ENCODE results near the gene CRYBG2.
"Not testable (repeated sequence)": the region's sequence is repeated elsewhere in the genome, so short reads cannot be mapped to it uniquely, and the experiment has no call there.

The CRYBG2 gene

DNA sequence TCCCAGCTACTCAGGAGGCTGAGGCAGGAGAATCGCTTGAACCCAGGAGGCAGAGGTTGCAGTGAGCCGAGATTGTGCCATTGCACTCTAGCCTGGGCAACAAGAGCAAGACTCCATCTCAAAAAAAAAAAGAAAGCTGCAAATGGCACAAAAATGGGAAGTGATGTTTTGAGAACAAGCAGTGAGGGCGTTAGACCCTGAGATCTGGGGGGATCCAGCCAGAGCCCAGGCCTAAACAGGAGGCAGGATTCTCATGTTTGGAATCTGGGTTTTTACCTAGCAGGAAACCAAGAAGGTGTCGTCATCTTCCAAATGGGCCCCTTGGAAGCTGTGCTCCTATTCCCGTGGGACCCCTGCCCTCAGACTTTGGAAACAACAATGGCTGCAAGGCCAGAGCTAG, 61.2 kb downstream of the CRYBG2 start:
- not testable (repeated sequence) for DNase-seq

GRCh38 chr1:26291939-26292338, 62.0 kb downstream of the CRYBG2 start:
- no peak for DNase-seq

- DNase-seq, result no peak
Measured at GRCh38 chr1:26291433-26291832, 62.5 kb downstream of the CRYBG2 start.

- DNase-seq, result no peak
Measured at GRCh38 chr1:26290882-26291261, 63.1 kb downstream of the CRYBG2 start.

- no peak for DNase-seq
Measured at GRCh38 chr1:26290122-26290881, 63.6 kb downstream of the CRYBG2 start.

DNA sequence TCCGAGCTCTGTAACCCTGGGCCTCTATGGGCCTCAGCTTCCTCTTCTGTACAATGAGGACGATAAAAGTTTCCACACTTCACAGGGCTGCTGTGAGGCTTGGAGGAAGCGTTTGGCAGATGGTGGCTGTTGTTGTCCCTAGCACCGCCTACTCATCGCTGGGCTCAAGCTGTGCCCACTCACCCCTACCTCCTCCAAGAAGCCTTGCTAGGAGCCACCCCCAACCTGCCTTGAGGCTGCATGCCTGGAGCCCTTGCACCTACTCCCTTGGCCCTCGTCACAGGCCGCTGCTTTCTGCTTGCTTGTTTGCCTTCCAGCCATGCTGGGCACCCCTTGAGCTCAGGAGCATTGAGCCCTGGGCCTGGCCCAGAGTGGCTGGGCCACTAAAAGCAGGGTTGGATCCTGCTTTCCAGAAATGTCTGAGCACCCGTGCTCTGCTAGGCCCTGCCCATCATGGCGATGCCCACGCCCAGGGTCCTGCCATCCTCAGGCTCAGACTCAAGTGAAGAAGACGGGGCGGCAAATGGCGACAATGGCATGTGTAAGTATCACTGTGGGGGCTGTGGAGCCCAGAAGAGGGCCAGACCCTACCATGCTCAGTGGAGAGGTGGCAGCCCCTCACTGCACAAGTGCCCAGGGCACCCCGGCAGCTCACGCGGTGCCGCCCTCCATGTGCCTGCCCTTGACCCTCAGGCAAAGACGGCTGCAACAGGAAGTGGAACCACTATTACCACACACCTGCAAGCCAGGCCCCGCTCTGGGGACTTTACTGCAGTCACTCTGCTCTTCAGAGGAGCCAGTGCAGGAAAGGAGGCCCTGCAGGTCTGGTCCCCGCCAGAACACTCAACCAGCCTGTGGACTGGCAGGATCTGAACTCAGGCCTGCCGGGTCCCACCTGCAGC, 64.5 kb downstream of the CRYBG2 start:
- no peak for DNase-seq

GRCh38 chr1:26288311-26288941, 65.5 kb downstream of the CRYBG2 start:
- no peak for DNase-seq

- no peak for DNase-seq
Measured at GRCh38 chr1:26287811-26288210, 66.1 kb downstream of the CRYBG2 start.

GRCh38 chr1:26287033-26287711, 66.8 kb downstream of the CRYBG2 start:
- DNase-seq, result no peak

DNA sequence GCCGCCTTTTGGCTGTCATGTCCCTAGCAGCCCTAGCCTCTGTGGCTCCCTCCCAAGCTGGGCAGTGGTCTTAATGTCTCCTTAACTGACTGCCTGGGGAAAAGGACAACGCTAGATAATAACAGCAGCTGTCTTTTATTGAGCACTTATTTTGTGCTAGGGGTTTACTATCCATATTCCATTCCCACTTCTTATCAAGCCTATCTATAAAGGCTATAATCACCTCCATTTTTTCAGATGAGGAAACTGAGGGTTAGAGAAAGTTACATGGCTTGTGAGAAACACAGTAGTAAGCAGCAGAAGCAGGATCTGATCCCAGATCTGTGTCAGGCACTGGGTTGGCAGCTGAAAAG, 67.9 kb downstream of the CRYBG2 start:
- no peak for DNase-seq

DNA sequence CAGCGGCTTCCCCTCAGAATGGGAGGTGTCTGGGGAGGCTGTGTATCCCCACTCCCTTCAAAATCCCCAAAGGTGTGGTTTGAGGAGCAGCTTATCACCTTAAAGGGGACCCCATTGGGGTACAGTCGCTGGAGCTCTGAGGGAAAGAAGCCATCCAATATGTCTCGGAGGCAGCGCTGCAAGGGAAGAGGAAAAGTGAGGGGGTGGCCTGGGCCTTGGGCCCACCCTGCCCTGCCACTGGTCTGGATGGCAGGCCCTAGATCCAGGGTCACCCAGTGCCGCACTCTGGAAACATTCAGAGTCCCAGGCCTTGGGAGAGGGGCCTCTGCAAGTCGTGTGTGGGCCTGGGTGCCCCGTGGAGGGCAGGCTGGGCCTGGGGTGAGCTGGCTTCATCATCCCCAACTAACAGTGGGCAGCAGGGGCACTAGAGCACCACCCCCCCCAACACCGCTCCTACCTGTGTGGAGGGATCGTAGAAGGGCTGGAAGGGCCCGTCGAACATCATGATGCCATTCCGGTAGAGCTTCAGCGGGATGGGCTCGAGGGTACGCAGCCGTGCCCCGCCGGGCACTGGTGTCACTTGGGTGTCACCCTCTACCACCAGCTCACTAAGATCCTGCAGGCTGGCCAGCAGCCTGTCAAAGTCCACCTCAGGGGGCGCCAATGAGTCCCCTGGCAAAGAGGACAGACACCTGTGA, 68.4 kb downstream of the CRYBG2 start:
- DNase-seq, result no peak

GRCh38 chr1:26284597-26285347, 69.2 kb downstream of the CRYBG2 start:
- DNase-seq, result no peak

DNA sequence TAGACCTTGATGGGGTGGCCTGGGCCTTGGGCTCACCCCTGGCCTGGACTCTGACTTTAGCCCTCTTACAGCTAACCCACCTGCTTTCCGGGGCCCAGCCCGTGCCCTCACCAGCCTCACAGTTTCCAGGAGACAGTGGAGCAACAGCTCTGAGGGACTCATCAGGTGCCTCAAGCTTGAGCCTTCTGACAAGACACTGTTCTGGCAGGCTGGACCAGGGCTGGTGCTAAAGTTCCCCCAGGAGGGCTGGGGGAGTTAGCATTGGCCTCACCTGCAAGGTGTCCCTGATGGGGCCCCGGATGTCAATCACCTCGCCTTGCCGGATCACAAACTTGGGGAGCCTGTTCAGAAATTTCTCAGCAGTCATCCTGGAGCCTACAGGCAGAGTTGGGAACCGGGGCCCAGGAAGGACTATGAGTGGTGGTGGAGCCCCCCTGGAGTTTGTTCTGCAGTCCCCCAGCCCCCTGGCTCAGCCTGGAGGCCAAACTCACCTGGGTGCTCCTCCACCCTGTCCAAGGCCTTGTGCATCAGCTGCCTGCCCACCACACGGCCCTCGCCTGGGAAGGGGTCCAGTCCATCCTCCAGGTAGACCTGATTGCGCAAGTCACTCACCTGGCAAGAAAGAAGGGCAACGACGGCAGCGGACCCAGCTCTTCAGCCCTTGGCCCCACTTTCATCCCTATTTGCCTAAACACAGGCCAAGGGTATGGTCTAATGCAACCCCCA, 69.9 kb downstream of the CRYBG2 start:
- DNase-seq, result no peak

GRCh38 chr1:26283279-26283853, 70.6 kb downstream of the CRYBG2 start:
- DNase-seq, result no peak

DNA sequence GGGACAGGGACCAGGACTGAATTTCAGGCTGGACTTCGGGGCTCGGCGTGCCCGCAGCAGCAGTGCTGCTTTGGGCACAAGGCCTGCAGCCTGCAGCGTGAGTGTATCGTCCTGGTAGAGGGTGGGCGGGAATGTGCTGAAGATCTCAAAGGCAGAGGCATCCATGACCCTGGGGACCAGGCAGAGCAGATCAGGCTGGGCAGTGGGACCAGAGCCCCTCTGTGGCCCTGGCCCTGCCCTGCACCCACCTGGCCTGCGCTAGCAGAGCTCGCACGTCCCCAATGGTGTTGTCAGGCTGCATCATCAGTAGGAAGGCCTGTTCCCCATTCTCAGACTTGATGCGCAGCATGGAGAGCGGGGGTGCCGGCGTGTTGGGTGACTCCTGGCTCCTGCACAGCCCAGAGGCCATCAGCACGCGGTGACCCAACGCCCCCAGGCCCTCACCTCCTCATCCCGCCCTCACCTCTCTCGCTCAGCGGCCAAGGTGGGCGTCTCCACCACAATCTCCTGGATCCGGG, 71.5 kb downstream of the CRYBG2 start:
- DNase-seq, result no peak

GRCh38 chr1:26281971-26282370, 72.0 kb downstream of the CRYBG2 start:
- no peak for DNase-seq

DNA sequence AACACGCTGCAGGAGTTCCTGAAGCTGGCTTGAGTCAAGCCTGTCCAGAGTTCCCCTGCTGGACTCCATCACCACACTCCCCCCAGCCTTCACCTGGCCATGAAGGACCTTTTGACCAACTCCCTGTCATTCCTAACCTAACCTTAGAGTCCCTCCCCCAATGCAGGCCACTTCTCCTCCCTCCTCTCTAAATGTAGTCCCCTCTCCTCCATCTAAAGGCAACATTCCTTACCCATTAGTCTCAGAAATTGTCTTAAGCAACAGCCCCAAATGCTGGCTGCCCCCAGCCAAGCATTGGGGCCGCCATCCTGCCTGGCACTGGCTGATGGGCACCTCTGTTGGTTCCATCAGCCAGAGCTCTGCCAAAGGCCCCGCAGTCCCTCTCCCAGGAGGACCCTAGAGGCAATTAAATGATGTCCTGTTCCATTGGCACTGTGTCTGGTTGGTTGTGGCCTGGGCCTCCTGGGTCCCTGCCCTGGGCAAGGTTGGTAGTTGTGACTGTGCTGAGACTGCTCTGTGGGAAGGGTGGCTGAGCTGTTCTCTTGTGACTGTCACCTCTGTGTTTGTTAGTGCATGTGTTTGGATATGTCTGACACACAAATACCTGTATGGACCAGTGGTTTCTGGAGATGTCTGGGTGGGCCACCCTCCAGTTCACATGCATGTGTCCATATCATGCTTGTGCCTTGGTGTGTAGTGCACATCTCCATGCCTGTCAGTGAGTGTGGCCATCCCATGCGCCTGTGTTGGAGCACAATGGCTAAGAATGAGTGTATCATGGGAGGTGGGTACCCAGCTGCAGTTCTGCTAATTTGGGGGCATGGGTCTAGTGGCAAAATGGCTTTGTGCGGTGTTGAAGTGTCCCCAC, 72.6 kb downstream of the CRYBG2 start:
- no peak for DNase-seq

GRCh38 chr1:26280333-26281042, 73.4 kb downstream of the CRYBG2 start:
- DNase-seq, result no peak
